Adipose tissue (tissue), 3 donors: ENCODE measurements around the gene ZNF436. TPM values are rescaled to one million over a fixed set of nuclear protein-coding genes. Genes with fewer than 3 reads are reported as not detected.
"Not testable (repeated sequence)": the region's sequence is repeated elsewhere in the genome, so short reads cannot be mapped to it uniquely, and the experiment has no call there.

Experiments used
- H3K27ac ChIP-seq: one replicate; pipeline ENCODE4 v1.5.1; 2013; ENCODE audit warnings: low read depth, low read length
- WGBS, 3 donors: extraction: QIAGEN DNeasy Blood & Tissue Kit; methylation state at CpG; one replicate each; pipeline ENCODE4 v1.1.7; 2013; 5-methylcytosine and 5-hydroxymethylcytosine counted together
- polyA plus RNA-seq, 3 donors: library from polyadenylated mRNA; stranded (reverse); fragments of 200-250 nt; gene quantifications; one replicate each; pipeline ENCODE4 v1.2.3, GENCODE V29; 2013
- donor health status: healthy with polysubstance abuse.
- donor health status: Bipolar disorder and iron deficiency.
- donor health status: healthy.

Gene ZNF436
- polyA plus RNA-seq, 3 donors = 5.6 to 14.4 (median 7.4) TPM

DNA sequence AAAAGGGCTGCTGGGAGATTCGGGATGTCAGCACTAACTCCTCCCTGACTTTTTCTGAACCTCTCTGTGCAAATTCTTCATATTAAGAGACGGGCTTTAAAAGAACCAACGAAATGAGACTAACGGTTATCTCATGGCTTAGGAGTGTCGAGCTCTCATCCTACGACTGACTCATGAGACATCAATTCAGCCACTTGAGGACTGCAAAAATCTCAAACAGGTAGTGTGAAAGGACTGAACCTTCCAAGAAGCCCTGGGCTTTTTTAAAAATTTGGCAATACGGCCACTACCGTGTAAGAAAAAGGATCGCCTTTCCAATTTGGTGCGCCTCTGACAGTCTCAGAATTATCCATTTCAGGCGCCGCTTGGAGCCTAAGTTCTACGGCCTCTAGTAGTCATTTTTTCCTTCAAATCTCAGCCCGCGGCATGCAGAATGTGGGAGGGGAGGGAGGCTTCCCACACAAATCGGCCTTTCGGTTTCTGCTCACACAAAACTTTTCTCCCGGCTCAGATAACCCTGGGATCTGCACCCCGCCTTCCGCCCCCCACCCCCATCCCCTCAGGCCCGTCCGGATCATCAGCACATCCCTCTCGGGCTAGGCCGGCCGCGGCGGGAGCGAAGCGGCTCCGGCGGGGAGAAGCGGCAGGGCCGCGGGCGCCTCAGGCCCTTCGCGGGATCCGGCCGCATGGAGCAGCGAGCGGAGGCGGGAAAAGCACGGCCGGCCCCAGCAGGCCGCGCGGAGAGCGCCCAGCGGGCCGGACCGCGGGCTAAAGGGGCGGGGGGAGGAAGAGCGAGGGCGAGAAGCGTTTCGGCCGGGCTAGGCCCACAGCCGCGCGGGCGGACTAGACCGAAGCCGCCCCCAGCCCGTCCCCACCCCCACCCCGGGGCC, 26.2 kb downstream of the ZNF436 start:
- H3K27ac ChIP-seq = peak overlapping the region; percentile 87
- 0 to 1% (median 0%) methylated on average over 39 to 65 of the region's 66 CpGs for WGBS, 3 donors

DNA sequence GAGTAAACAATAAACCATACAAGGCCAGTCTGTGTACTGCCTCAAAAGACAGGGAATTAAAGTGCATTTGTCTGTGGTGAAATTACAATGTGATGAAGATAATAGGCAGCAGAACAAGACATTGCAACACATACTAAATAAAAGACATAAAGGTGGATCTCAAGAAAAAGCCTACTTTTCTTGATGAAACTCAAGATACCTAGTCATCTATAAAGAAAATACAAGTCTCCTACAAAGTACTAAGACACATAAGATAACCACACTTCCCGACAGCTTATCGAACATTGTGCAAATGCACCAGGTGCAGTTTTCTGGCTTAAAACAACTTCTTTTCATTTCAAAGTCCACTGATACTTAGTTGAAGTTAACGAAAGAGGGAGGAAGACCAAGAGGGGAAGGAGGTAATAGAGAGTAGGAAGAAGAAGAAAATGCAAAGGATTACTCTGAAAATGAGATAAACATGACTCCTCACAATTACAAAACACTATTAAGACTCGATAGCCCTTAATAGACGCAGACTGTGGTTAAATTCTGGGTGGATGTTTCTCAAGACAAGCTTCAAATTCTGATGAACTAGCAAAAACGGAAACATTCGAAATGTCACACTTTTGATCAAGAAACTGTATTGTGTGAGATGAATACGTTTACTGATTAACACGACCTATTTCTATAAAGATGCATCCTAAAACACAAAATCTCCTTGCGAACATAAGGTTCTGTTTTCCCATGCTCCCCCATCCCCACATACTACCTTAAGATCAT, 27.5 kb downstream of the ZNF436 start:
- H3K27ac ChIP-seq = no peak overlapping the region
- 2 to 8% (median 5%) methylated on average over 10 of the region's 10 CpGs for WGBS, 3 donors

DNA sequence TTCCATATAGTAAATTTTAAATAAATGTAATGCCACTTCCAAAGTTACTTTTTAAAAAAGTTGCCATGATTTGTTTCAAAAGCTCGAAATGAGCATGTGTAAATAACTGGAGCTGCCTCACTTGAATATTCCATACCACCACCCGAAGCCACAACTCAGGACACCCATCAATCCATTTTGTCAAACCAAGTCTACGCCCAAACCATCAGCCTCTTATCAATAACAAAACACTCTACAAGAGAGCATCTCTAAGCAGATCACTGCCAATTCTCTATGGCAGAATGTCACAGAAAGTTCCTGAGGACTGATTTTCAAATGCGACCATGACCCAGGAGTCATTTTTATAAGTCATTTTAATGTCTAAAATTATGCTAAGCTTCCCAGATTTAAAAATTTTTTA, 30.0 kb downstream of the ZNF436 start:
- H3K27ac ChIP-seq = no peak overlapping the region
- WGBS, 3 donors = 65 to 81% (median 80%) methylated on average over 4 of the region's 4 CpGs

DNA sequence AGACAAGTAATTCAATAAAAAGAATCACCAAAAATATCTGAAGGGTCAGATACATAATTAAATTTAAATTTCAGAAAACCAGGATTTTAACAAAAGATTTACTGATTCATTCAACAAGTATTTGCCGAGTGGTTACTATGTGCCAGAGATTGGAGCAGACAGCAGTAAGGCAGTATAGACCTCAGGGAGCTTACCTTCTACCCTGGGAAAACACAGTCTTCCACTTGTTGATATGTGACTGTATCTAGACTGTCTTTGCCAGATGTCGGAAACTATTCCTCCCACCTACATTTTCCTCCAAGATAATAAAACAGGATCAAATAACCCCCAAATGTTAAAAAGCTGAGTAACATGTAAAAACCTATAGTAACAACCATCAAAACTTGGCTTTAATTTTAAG, 31.8 kb downstream of the ZNF436 start:
- whole genome bisulfite sequencing, 3 donors = 59 to 82% (median 69%) methylated on average over 2 of the region's 2 CpGs
- H3K27ac ChIP-seq = no peak overlapping the region

DNA sequence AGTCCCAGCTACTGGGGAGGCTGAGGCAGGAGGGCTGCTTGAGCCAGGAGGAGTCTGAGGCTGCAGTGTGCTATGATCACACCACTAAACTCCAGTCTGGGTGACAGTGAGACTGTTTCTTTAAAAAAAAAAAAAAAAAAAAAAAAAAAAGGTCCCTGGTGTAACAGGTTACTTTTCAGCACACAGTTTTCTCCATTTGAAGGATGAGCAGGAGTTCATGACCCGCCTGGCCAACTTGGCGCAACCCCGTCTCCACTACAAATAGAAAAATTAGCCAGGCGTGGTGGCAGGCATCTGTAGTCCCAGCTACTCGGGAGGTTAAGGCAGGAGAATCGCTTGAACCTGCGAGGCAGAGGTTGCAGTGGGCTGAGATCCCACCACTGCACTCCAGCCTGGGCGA, 37.9 kb downstream of the ZNF436 start:
- H3K27ac ChIP-seq = no peak overlapping the region
- 90 to 93% (median 90%) methylated on average over 8 of the region's 8 CpGs for WGBS, 3 donors

DNA sequence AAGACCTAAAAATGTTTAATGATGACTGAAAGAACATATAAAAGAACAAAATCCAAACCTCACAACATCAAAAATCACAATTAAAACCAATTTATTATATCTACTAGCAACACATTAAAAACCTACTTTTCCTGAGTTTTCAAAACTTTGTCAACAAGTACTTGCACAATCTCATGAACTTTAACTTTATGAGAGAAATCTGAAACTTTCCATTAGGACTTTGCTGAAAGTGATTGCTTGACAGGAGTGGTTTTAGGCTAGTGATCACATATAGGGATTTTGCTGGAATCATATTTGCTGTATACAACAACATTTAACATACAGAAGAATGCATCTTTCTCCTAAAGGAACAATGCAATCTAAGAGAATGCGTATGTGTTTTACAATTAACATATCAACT, 38.8 kb downstream of the ZNF436 start:
- 91 to 95% (median 94%) methylated on average over 1 of the region's 1 CpG for WGBS, 3 donors
- H3K27ac ChIP-seq = no peak overlapping the region

DNA sequence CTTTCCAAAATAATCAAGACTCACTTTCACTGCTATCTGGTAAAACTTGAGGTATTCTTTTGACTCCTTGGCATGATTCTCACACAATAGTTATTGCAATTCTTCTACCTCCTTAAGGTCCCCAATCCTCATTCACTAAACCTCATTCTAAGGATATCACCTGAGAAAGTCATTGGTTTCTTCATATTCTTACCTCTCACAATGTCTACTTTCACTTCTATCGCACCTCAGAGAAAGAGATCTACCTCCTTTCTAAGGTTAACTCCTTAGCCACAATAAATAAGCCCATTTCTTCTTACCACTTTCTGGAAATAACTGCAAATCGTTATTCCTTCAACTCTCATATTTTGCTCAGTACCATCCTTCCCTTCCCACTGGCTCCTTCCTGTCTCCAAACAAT, 44.2 kb downstream of the ZNF436 start:
- WGBS, 3 donors = 73 to 81% (median 78%) methylated on average over 2 of the region's 2 CpGs
- no peak overlapping the region for H3K27ac ChIP-seq

DNA sequence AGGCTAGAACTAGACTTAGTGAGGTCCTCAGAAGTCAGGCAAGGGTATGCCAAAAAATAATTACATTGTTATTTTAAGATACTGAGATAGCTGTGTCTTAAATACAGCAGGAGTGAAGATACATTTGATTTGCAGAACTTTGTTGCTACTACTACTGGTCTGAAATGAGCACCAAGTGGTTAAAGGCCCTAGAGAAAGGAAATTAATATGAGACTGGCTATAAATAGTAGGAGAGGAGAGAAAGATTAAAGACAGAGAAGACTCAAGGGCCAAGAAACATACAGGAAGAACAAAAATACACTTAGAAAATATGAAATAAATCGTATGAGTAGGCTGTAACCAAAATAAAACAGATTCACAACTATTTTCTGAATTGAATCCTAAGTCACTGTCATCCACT, 46.9 kb downstream of the ZNF436 start:
- WGBS, 3 donors = 32 to 65% (median 47%) methylated on average over 1 of the region's 1 CpG
- H3K27ac ChIP-seq = no peak overlapping the region

DNA sequence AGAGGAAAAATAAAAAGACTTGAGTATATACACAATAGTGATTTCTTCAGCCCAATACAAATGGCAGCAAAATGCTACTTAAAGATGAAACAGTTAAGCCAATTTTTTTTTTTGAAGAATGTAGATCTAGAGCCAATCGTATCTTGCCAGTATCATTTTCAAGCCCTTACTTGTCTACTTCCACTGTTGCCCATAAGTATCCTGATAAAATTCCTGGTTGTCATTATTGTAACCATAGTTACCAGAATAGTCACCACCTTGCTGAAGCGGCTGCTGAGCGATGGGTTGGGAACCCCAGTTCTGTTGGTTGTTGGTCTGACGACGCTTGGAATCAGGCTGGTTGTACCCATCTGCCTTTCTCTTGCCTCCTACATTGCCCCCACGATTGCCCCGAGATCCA, 59.4 kb downstream of the ZNF436 start:
- WGBS, 3 donors = 94 to 98% (median 96%) methylated on average over 7 of the region's 7 CpGs

More for the DNA sequence above, 59.4 kb downstream of the ZNF436 start:
- H3K27ac ChIP-seq = not testable (repeated sequence)

Other genes with a start within 250 kb of the ZNF436 start
- gene LUZP1, start 201.0 kb downstream of the ZNF436 start, polyA plus RNA-seq = 10 to 100 TPM in 1 of 3 donors, 1 to 10 TPM in 2; 3.0 to 15.5 (median 7.0) TPM
- gene HTR1D, start 152.3 kb downstream of the ZNF436 start, polyA plus RNA-seq = under 1 TPM in 1 of 3 donors, not detected in 2; 0.02 TPM
- 100 to 1,000 TPM in 1 of 3 donors, 10 to 100 TPM in 2; 26.2 to 101 (median 63.8) TPM for gene HNRNPR, start 25.6 kb downstream of the ZNF436 start, polyA plus RNA-seq
- 10 to 100 TPM; 10.9 to 77.7 (median 19.1) TPM for gene TCEA3, start 54.9 kb upstream of the ZNF436 start, polyA plus RNA-seq
- 10 to 100 TPM; 11.9 to 49.6 (median 19.4) TPM for gene ASAP3, start 114.3 kb upstream of the ZNF436 start, polyA plus RNA-seq
- gene E2F2, start 161.4 kb upstream of the ZNF436 start, polyA plus RNA-seq = under 1 TPM; 0.10 to 0.22 (median 0.16) TPM
- gene ID3, start 189.7 kb upstream of the ZNF436 start, polyA plus RNA-seq = 100 to 1,000 TPM in 2 of 3 donors, 10 to 100 TPM in 1; 58.7 to 375 (median 170) TPM